PC-9 (cell line): ENCODE data around the gene OBSCN. TPM values are rescaled to one million over a fixed set of nuclear protein-coding genes. Genes with fewer than 3 reads are reported as not detected.

ENCODE experiments used
- BruUV-seq: library from RNA; stranded (reverse); fragments of 400-500 nt; replicated peaks from 2 replicates; lab custom pipeline; 2021; lab: Mats Ljungman, UMichigan
- CTCF ChIA-PET: fragments of 300-600 bp; sonication (Branson Sonifier 250); formaldehyde crosslinking; loops from one replicate; lab custom pipeline; 2022; ENCODE audit warnings: antibody characterized with exemption; lab: Charles Lee
- POLR2A ChIA-PET: fragments of 300-600 bp; sonication (Branson Sonifier 250); formaldehyde crosslinking; loops from one replicate; lab custom pipeline; 2022; ENCODE audit warnings: antibody characterized with exemption; ENCODE audit not compliant: unreplicated experiment; lab: Charles Lee
- DNase-seq, 2 experiments: peaks; one replicate each; pipeline versions ENCODE4 v3.0.0 to v3.0.0-alpha.2; 2015 to 2022; ENCODE audit warnings: mixed read lengths in 1 of 2
- H2AFZ ChIP-seq: fragments of 200-600 bp; sonication (generic); 2 replicates; pipeline ENCODE4 v1.8.1; 2017; ENCODE audit warnings: antibody characterized with exemption
- H3F3A ChIP-seq: fragments of 200-600 bp; sonication (generic); 2 replicates; pipeline ENCODE4 v1.8.1; 2017; ENCODE audit warnings: antibody characterized with exemption, mild to moderate bottlenecking, low read depth; ENCODE audit not compliant: insufficient read depth
- H3K27ac ChIP-seq: fragments of 200-600 bp; sonication (generic); 2 replicates; pipeline ENCODE4 v1.6.1; 2016; ENCODE audit warnings: mixed run types
- H3K27me3 ChIP-seq: fragments of 200-600 bp; sonication (generic); 2 replicates; pipeline ENCODE4 v1.6.1; 2016; ENCODE audit warnings: low read depth, mixed run types; ENCODE audit not compliant: insufficient read depth
- H3K36me3 ChIP-seq: fragments of 200-600 bp; sonication (generic); 2 replicates; pipeline ENCODE4 v1.6.1; 2016; ENCODE audit warnings: low read depth, mixed run types
- H3K4me1 ChIP-seq: fragments of 200-600 bp; sonication (generic); replicated peaks from 2 replicates; pipeline ENCODE4 v1.6.1; 2016; ENCODE audit warnings: mixed run types; ENCODE audit not compliant: insufficient read depth
- H3K4me2 ChIP-seq: fragments of 200-600 bp; sonication (generic); 2 replicates; pipeline ENCODE4 v1.6.1; 2017; ENCODE audit warnings: mixed run types
- H3K4me3 ChIP-seq: fragments of 200-600 bp; sonication (generic); 2 replicates; pipeline ENCODE4 v1.6.1; 2016; ENCODE audit warnings: mixed run types
- H3K79me2 ChIP-seq: fragments of 200-600 bp; sonication (generic); 2 replicates; pipeline ENCODE4 v1.6.1; 2017; ENCODE audit warnings: low read depth, mixed run types
- H3K9me2 ChIP-seq: fragments of 200-600 bp; sonication (generic); 2 replicates; pipeline ENCODE4 v1.8.1; 2017; ENCODE audit warnings: mild to moderate bottlenecking; ENCODE audit not compliant: insufficient read depth
- H3K9me3 ChIP-seq: fragments of 200-600 bp; sonication (generic); 2 replicates; pipeline ENCODE4 v1.8.1; 2016; ENCODE audit warnings: low read depth; ENCODE audit not compliant: insufficient read depth
- H4K20me1 ChIP-seq: fragments of 200-600 bp; sonication (generic); 2 replicates; pipeline ENCODE4 v1.8.1; 2017; ENCODE audit not compliant: insufficient read depth
- EZH2 ChIP-seq: fragments of 200-600 bp; sonication (generic); IDR thresholded peaks from 2 replicates; pipeline ENCODE4 v1.8.0; 2017; ENCODE audit warnings: antibody characterized with exemption, low read depth
- intact Hi-C: fragments of 100-400 bp; cut with micrococcal nuclease; formaldehyde crosslinking; loops from one replicate; pipeline ENCODE4 v1.10.0; 2022; ENCODE audit not compliant: unreplicated experiment
- total RNA-seq: library from RNA; stranded (reverse); gene quantifications from 2 replicates; pipeline ENCODE4 v1.2.3, GENCODE V29; 2021
- TF ChIP-seq, protein P1 (sequence below): fragments of 200-600 bp; sonication (generic); conservative IDR thresholded peaks from 2 replicates; pipeline ENCODE4 v1.6.1; 2017; ENCODE audit warnings: mixed run types, antibody characterized with exemption, mild to moderate bottlenecking, moderate library complexity

The OBSCN gene
- total RNA-seq, 1 experiment from 2014 or later, result 62.9 TPM

DNA sequence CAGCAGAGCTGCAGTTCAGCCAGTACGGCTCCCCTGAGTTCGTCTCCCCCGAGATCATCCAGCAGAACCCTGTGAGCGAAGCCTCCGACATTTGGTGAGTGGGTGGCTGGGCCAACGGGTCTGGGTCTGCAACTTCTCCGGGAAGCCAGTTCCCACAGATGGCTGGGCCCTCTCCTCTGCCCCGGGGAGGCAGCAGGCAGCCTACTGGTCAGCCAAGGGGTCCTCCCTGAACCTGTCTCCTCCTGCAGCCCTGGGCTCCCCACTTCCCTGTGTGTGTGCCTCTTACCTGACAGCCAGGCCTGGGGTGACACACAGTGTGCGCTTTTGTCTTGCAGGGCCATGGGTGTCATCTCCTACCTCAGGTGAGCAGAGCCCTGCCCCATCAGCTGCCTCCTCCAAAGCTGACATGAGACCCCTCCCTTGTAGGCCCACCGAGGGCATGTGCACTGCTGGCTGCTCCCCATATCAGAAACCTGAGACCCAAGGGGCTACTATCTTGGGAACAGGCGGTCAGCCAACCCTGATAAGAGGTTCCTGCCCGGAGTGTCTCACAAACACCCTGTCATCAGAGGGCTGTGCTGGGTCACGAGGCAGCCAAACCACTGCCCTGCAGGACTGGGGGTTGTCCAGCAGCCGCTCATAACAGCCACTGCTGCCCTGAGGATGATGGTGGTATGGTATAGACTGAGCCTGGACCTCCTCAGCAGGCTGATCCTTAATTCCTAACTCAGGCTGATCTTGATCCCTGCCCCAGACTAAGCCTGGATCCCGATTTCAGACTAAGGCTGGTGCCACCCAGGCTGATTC lies 161.2 kb downstream of the OBSCN start:
- H2AFZ ChIP-seq, result no peak overlapping the region
- H3K9me2 ChIP-seq, result no peaks in the 10 kb centered on the region
- H3K4me3 ChIP-seq, result no peak overlapping the region
- no peaks in the 10 kb centered on the region for H3K79me2 ChIP-seq
- H4K20me1 ChIP-seq, result no peaks in the 10 kb centered on the region
- no peaks in the 10 kb centered on the region for H3K27me3 ChIP-seq
- POLR2A ChIA-PET, result no interaction called here
- H3K4me1 ChIP-seq, result peaks cover 27% of the 10 kb centered on the region
- CTCF ChIA-PET, result no interaction called here
- no peaks in the 10 kb centered on the region for H3K9me3 ChIP-seq
- TF ChIP-seq EZH2, result no peak
- TF ChIP-seq, protein P1, sequence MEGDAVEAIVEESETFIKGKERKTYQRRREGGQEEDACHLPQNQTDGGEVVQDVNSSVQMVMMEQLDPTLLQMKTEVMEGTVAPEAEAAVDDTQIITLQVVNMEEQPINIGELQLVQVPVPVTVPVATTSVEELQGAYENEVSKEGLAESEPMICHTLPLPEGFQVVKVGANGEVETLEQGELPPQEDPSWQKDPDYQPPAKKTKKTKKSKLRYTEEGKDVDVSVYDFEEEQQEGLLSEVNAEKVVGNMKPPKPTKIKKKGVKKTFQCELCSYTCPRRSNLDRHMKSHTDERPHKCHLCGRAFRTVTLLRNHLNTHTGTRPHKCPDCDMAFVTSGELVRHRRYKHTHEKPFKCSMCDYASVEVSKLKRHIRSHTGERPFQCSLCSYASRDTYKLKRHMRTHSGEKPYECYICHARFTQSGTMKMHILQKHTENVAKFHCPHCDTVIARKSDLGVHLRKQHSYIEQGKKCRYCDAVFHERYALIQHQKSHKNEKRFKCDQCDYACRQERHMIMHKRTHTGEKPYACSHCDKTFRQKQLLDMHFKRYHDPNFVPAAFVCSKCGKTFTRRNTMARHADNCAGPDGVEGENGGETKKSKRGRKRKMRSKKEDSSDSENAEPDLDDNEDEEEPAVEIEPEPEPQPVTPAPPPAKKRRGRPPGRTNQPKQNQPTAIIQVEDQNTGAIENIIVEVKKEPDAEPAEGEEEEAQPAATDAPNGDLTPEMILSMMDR, result no peak
- no peaks in the 10 kb centered on the region for H3K36me3 ChIP-seq
- no peak overlapping the region for H3K27ac ChIP-seq
- H3K4me2 ChIP-seq, result no peak overlapping the region
- intact Hi-C loops, result no loop called here
- no TSS peak for BruUV-seq
- H3F3A ChIP-seq, result peaks cover 8% of the 10 kb centered on the region; the same call in 1 of the 2 replicates
- DNase-seq, result no peak

DNA sequence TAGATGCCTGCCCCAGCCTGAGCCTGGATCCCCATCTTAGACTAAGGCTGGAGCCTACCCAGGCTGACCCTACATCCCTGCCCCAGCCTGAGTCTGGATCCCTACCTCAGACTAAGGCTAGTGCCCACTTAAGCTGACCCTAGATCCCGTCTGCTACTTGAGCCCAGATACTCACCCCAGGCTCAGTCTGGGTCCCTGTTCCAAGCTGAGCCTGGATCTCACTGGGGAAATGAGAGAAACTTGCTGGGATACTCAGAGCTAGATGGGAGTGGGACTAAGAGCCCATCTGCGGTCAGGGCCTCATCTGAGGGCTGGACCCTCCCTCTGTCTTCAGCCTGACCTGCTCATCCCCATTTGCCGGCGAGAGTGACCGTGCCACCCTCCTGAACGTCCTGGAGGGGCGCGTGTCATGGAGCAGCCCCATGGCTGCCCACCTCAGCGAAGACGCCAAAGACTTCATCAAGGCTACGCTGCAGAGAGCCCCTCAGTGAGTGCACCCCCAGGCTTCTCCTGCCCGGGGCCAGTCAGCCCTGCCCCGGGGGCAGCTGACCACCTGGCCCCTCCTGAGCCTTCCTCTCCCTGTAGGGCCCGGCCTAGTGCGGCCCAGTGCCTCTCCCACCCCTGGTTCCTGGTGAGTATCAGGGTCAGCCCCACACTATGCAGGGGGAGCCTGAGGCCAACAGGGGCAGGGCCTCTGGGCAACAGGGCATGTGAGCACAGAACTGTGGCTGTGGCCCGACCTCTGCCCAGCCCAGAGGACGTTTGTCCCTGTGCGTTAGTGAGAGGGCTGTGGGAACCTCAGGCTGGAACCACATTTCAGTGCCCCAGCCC lies 162.0 kb downstream of the OBSCN start:
- Histone ChIP-seq H3K79me2 (no peaks in the 10 kb centered on the region), H3F3A (peaks cover 8% of the 10 kb centered on the region; the same call in 1 of the 2 replicates), H3K4me3 (no peak overlapping the region), H3K36me3 (no peaks in the 10 kb centered on the region), H4K20me1 (no peaks in the 10 kb centered on the region), H3K27me3 (no peaks in the 10 kb centered on the region), H3K4me2 (no peak overlapping the region), H3K9me2 (no peaks in the 10 kb centered on the region), H2AFZ (no peak overlapping the region), H3K4me1 (peaks cover 27% of the 10 kb centered on the region), H3K9me3 (no peaks in the 10 kb centered on the region), H3K27ac (no peak overlapping the region)
- no TSS peak for BruUV-seq
- DNase-seq, result no peak
- intact Hi-C loops, result loop anchor here (10.0 kb wide), 1 partner anchor 605 kb away; no protein-coding TSS in a partner anchor
- CTCF ChIA-PET, result no interaction called here
- POLR2A ChIA-PET, result no interaction called here
- no peak for TF ChIP-seq EZH2

- Histone ChIP-seq H3K4me1 (peaks cover 27% of the 10 kb centered on the region), H4K20me1 (no peaks in the 10 kb centered on the region), H3K4me3 (peak overlapping the region; percentile 48; the same call in 1 of the 2 replicates), H3K4me2 (peak overlapping the region; percentile 78), H3K9me2 (no peaks in the 10 kb centered on the region), H2AFZ (no peak overlapping the region), H3F3A (peaks cover 11% of the 10 kb centered on the region; the same call in 1 of the 2 replicates), H3K27ac (no peak overlapping the region), H3K9me3 (no peaks in the 10 kb centered on the region), H3K36me3 (no peaks in the 10 kb centered on the region), H3K27me3 (no peaks in the 10 kb centered on the region), H3K79me2 (no peaks in the 10 kb centered on the region)
- ChIA-PET CTCF (no interaction called here), POLR2A (no interaction called here)
- intact Hi-C loops, result loop anchor here (10.0 kb wide), 1 partner anchor 606 kb away; no protein-coding TSS in a partner anchor
- DNase-seq, result no peak
- TF ChIP-seq EZH2, result no peak
- TF ChIP-seq, protein P1, result no peak
- no TSS peak for BruUV-seq
These were observed 162.6 kb downstream of the OBSCN start for GRCh38 chr1:228370439-228370940.
